ENCODE data around the gene PARL.

GRCh38 chr3:183873914-183874313, 10.8 kb downstream of the PARL start:
- TF ChIP-seq, protein P1, sequence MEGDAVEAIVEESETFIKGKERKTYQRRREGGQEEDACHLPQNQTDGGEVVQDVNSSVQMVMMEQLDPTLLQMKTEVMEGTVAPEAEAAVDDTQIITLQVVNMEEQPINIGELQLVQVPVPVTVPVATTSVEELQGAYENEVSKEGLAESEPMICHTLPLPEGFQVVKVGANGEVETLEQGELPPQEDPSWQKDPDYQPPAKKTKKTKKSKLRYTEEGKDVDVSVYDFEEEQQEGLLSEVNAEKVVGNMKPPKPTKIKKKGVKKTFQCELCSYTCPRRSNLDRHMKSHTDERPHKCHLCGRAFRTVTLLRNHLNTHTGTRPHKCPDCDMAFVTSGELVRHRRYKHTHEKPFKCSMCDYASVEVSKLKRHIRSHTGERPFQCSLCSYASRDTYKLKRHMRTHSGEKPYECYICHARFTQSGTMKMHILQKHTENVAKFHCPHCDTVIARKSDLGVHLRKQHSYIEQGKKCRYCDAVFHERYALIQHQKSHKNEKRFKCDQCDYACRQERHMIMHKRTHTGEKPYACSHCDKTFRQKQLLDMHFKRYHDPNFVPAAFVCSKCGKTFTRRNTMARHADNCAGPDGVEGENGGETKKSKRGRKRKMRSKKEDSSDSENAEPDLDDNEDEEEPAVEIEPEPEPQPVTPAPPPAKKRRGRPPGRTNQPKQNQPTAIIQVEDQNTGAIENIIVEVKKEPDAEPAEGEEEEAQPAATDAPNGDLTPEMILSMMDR (IDR thresholded peaks at IDR 0.05; ENCODE audit: extremely low read depth in 1 of 2, insufficient read depth in 1 of 2, low read depth in 1 of 2, low read length in 2 of 2) = no peak
- TF ChIP-seq EZH2 (IDR thresholded peaks at IDR 0.05; ENCODE audit: borderline replicate concordance, low read depth, low read length, severe bottlenecking) (no peak), POLR2AphosphoS5 (IDR thresholded peaks at IDR 0.05; ENCODE audit: insufficient read depth, low read depth, low read length) (no peak), POLR2A (IDR thresholded peaks at IDR 0.05; ENCODE audit: low read depth, low read length) (no peak), JUN (IDR thresholded peaks at IDR 0.05; ENCODE audit: borderline replicate concordance, insufficient read depth, insufficient read length, low read depth) (no peak), FOS (IDR thresholded peaks at IDR 0.05; ENCODE audit: borderline replicate concordance, insufficient read depth, low read length) (no peak)
- TF ChIP-seq, protein P2, sequence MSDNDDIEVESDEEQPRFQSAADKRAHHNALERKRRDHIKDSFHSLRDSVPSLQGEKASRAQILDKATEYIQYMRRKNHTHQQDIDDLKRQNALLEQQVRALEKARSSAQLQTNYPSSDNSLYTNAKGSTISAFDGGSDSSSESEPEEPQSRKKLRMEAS (IDR thresholded peaks at IDR 0.05; ENCODE audit: insufficient read depth, insufficient read length) = no peak

Measured in endothelial cell of umbilical vein (primary cell).